Thyroid gland (tissue), 4 donors: ENCODE measurements around the gene KCNQ2.

Experiments used
- POLR2A ChIP-seq, 2 donors: fragments of 450-650 bp; IDR thresholded peaks; one replicate each; pipeline ENCODE4 v1.6.1; 2017; ENCODE audit warnings: antibody characterized with exemption in 2 of 2, mild to moderate bottlenecking in 2 of 2, moderate library complexity in 1 of 2
- TF ChIP-seq, protein P1 (sequence below), 6 experiments: fragments of 200-600 bp in 3 of 6; fragments of 450-650 bp in 3 of 6; sonication (generic) in 3 of 6; IDR thresholded peaks; one replicate each; pipeline ENCODE4 v1.5.1; 2016 to 2019; ENCODE audit warnings: antibody characterized with exemption in 6 of 6, mild to moderate bottlenecking in 2 of 6, inconsistent platforms in 1 of 6, moderate library complexity in 1 of 6

DNA sequence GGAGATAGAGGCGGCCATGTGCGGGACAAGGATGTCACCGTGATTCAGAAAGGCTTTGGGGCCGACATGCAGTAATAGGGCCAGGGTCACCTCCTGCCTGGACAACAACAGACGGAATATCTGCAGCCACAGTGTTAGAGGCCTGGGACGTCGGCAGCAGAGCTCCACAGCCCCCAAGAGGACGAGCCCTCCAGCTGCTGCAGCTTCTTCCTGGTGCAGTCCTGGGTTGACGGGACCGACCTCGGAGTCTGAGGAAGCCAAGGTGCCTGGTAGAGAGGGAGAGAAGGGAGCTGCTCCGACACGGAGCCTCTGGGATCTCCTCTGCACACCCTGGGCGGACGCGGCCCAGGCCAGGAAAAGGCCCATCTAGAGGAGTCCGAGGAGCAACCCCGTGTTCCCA is 88.1 kb downstream of the KCNQ2 start:
- TF ChIP-seq, protein P1, sequence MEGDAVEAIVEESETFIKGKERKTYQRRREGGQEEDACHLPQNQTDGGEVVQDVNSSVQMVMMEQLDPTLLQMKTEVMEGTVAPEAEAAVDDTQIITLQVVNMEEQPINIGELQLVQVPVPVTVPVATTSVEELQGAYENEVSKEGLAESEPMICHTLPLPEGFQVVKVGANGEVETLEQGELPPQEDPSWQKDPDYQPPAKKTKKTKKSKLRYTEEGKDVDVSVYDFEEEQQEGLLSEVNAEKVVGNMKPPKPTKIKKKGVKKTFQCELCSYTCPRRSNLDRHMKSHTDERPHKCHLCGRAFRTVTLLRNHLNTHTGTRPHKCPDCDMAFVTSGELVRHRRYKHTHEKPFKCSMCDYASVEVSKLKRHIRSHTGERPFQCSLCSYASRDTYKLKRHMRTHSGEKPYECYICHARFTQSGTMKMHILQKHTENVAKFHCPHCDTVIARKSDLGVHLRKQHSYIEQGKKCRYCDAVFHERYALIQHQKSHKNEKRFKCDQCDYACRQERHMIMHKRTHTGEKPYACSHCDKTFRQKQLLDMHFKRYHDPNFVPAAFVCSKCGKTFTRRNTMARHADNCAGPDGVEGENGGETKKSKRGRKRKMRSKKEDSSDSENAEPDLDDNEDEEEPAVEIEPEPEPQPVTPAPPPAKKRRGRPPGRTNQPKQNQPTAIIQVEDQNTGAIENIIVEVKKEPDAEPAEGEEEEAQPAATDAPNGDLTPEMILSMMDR (IDR thresholded peaks at IDR 0.05), result no peak
- TF ChIP-seq POLR2A (IDR thresholded peaks at IDR 0.05), result no peak
